IPS DF 6.9 (cell line): Measurements from ENCODE around the gene RABGAP1.

Experiments
- DNase-seq: peaks from one replicate; pipeline ENCODE4 v3.0.0-alpha.2; 2013; ENCODE audit warnings: low read depth, low spot score
- H3K27ac ChIP-seq: one replicate; pipeline ENCODE4 v1.5.1; 2013; ENCODE audit warnings: low read length, control low read depth
- H3K27me3 ChIP-seq: 2 replicates; pipeline ENCODE4 v1.6.1; 2013; ENCODE audit warnings: mild to moderate bottlenecking, low read length; ENCODE audit not compliant: control insufficient read depth, insufficient read depth
- H3K36me3 ChIP-seq: 2 replicates; pipeline ENCODE4 v1.6.1; 2013; ENCODE audit warnings: low read length; ENCODE audit not compliant: control insufficient read depth, insufficient read depth
- H3K4me1 ChIP-seq: 2 replicates; pipeline ENCODE4 v1.6.1; 2013; ENCODE audit warnings: low read length; ENCODE audit not compliant: control insufficient read depth, insufficient read depth
- H3K4me3 ChIP-seq: 2 replicates; pipeline ENCODE4 v1.5.1; 2013; ENCODE audit warnings: mild to moderate bottlenecking, low read length
- H3K9me3 ChIP-seq: 2 replicates; pipeline ENCODE4 v1.6.1; 2013; ENCODE audit warnings: low read length, inconsistent platforms; ENCODE audit not compliant: control insufficient read depth, insufficient read depth
- WGBS: extraction: QIAGEN DNeasy Blood & Tissue Kit; methylation state at CpG from one replicate; pipeline ENCODE4 v1.1.7; 2013; ENCODE audit warnings: mixed read lengths, missing lambda C conversion rate; ENCODE audit not compliant: insufficient read length, insufficient coverage; 5-methylcytosine and 5-hydroxymethylcytosine counted together

RABGAP1 gene

DNA sequence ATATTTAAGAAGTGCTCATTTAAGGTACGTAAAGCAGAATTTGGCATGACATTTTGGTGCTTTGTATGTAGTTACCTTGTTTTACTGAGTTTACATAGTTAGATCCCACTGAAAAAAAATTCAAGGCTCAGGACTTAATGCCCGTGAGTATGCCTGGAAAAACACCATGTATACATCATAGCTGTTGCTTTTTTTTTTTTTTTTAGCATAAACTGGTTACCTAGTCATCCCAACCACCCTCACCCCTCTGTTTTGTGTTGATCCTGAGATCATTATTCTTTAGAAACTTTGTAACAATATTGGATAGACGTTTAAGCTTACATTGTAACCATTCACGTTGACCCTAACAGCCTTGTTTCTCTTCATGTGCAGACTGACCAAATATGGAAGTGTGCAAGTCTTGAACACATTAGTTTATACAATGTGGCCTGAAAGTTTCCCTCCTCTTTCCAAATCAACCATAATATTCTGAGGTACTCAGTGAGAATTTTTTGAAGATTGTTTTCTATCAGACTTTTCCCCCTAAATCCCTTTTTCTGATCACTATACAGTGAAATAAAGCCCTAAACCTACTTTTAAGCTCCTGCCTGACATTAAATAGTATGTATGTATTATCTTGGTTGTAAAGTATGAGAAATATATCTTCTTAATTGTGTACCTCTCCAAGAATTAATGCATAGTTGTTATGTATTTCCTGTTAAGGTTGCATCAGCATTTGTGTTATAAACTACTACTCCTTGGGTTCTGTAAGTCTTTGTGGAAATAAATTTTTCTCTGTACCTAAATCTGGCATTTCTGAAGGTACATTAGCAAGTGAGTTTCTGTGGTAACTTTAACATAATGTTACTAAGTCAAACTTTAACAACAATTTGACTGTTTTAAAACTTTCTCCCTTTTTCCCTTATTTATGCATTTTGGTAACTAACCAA lies 4.4 kb downstream of the RABGAP1 start:
- no peak for DNase-seq
- Histone ChIP-seq H3K27ac (no peak overlapping the region), H3K4me3 (no peak overlapping the region), H3K9me3 (no peaks in the 10 kb centered on the region), H3K4me1 (no peaks in the 10 kb centered on the region), H3K36me3 (no peaks in the 10 kb centered on the region; the same call in 1 of the 2 replicates), H3K27me3 (no peaks in the 10 kb centered on the region)
- WGBS: no CpG with 5 or more reads among the region's 4 CpGs

DNA sequence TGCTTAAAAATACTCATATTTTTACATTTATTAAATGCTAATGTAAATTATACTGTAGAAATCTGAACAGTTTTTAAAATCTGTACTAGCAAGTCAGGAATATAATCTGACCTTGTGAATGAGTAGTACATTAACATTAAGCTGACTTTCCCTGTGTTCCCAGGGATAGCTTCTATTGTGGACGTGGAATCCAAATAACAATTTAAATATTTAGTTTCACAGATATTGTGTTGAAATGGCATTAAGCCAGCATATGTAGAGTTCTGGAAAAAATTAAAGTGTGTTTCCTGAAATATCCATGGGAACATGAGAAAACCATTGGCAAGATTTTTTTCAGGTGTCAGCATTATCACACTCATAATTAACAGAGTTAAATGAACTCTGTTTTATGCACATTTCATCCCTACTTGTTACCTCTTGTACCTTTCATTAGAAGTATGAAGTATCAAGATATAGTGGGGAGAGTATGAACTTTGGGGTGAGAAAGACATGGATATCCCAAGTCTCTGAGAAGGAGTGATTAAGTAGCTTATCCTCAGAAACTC lies 5.7 kb downstream of the RABGAP1 start:
- DNase-seq: no peak
- H3K4me1 ChIP-seq: no peaks in the 10 kb centered on the region
- H3K27me3 ChIP-seq: no peaks in the 10 kb centered on the region
- no peaks in the 10 kb centered on the region for H3K9me3 ChIP-seq
- no CpG with 5 or more reads among the region's 1 CpG for WGBS
- H3K4me3 ChIP-seq: no peak overlapping the region
- no peaks in the 10 kb centered on the region; the same call in 1 of the 2 replicates for H3K36me3 ChIP-seq
- no peak overlapping the region for H3K27ac ChIP-seq

DNA sequence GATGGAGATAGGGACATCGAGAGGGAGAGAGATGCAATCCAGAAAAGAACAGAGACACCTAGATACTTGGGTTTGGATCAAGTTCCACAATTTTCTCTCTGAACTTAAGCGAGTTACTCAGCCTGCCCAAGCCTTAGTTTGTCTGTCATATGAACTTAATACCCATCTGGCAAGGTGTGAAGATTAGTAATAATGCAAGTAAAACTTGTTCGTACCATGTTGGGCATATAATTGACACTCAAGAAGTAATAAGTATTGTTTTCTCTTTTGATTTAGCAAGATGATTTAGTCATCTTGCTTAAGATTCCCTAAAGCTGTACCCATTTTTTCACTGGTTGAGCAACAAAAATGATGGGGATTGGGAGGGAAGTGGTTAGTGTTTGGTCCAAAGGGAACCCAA lies 7.5 kb downstream of the RABGAP1 start:
- no peak overlapping the region for H3K27ac ChIP-seq
- WGBS: no CpG with 5 or more reads among the region's 3 CpGs

DNA sequence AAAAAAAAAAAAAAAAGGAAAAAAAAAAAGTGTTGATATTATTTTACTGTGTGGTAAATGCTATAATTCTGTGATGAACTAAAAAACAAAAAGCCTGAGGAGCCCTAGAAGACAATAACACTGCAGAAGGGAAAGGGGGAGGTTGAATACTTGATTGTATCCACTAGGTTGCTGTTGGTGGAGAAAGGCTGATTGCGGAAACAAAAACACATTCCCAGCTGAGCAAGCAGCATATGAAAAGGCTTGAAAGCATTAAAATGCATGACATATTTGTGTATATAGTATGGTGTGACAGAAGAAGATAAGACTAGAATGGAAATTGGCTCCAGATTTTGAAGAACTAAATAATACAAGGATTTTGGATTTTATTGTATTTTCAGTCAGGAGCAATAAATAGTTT lies 8.9 kb downstream of the RABGAP1 start:
- no peak overlapping the region for H3K4me3 ChIP-seq
- H3K36me3 ChIP-seq: no peaks in the 10 kb centered on the region
- DNase-seq: no peak
- H3K4me1 ChIP-seq: no peaks in the 10 kb centered on the region
- no peaks in the 10 kb centered on the region for H3K9me3 ChIP-seq
- no peak overlapping the region for H3K27ac ChIP-seq
- WGBS: no CpG with 5 or more reads among the region's 1 CpG
- H3K27me3 ChIP-seq: no peaks in the 10 kb centered on the region

More for the DNA sequence above, 7.5 kb downstream of the RABGAP1 start:
- H3K9me3 ChIP-seq: no peaks in the 10 kb centered on the region
- DNase-seq: no peak
- H3K27me3 ChIP-seq: no peaks in the 10 kb centered on the region
- no peak overlapping the region for H3K4me3 ChIP-seq
- no peaks in the 10 kb centered on the region; the same call in 1 of the 2 replicates for H3K36me3 ChIP-seq
- no peaks in the 10 kb centered on the region for H3K4me1 ChIP-seq

DNA sequence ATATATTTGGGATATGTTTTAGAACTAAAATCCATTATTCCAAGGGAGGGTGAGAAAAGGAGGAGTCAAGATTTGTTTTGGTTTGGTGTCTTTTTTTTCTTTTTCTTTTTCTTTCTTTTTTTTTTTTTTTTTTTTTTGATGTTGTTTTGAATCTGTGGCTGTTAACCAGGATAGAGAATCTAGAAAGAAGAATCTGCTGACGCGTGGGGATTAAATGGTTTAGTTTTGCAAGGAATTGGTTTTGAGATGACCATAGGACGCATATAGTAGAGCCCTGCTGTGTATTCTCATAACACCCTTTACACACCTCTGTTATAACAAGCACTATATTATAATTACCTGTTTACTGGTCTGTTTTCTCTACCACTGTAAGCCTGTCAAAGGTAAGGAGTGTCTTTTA lies 9.4 kb downstream of the RABGAP1 start:
- no peaks in the 10 kb centered on the region for H3K27me3 ChIP-seq
- no peaks in the 10 kb centered on the region for H3K4me1 ChIP-seq
- H3K36me3 ChIP-seq: no peaks in the 10 kb centered on the region
- WGBS: no CpG with 5 or more reads among the region's 3 CpGs
- no peak overlapping the region for H3K27ac ChIP-seq
- H3K9me3 ChIP-seq: no peaks in the 10 kb centered on the region
- H3K4me3 ChIP-seq: no peak overlapping the region
- DNase-seq: no peak

DNA sequence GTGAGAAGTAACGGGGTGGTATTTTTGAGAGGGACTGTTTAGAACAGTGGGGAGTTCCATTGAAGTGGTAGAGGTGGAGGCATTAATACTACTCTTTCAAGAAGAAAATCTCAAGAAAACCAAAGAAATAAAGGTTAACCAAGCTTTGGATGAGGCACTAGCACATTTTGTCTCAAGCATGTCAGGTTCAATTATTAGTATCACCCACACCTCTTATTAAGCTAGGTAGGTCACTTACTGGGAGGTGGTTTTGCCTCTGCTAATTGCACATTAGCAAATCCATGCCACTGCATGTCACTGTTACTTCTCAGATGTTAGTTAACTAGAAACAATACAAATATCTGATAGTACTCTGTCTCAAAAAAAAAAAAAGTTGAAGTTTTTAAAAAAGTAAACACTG lies 10.2 kb downstream of the RABGAP1 start:
- 100% methylated on average over 1 of the region's 1 CpG for WGBS
- H3K4me1 ChIP-seq: no peaks in the 10 kb centered on the region

DNA sequence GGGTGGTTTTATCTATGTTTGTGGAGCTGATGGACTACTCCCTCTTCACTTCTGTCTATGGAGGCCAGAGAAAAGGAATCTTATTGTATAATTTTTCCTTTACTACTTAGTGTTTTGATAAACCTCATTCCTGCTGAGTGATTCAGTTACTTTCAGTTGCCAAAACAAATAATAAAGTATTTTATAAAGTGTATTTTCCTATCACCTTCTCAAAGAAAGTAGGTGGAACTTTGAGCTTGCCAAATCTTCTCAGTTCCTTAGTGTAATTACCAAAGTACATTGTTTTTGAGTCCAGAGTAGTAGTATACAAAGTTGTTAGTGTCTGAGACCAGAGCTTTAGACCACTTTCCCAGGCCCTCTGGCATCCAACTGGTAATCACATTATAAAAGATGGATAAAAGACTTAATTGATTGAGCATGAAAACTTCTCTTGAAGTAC lies 13.5 kb downstream of the RABGAP1 start:
- Histone ChIP-seq H3K9me3 (no peaks in the 10 kb centered on the region), H3K4me3 (no peak overlapping the region), H3K27me3 (no peaks in the 10 kb centered on the region), H3K4me1 (no peaks in the 10 kb centered on the region), H3K36me3 (no peaks in the 10 kb centered on the region), H3K27ac (no peak overlapping the region)
- no peak for DNase-seq

More for the DNA sequence above, 10.2 kb downstream of the RABGAP1 start:
- Histone ChIP-seq H3K27ac (no peak overlapping the region), H3K4me3 (no peak overlapping the region), H3K36me3 (no peaks in the 10 kb centered on the region), H3K9me3 (no peaks in the 10 kb centered on the region), H3K27me3 (no peaks in the 10 kb centered on the region)
- DNase-seq: no peak

DNA sequence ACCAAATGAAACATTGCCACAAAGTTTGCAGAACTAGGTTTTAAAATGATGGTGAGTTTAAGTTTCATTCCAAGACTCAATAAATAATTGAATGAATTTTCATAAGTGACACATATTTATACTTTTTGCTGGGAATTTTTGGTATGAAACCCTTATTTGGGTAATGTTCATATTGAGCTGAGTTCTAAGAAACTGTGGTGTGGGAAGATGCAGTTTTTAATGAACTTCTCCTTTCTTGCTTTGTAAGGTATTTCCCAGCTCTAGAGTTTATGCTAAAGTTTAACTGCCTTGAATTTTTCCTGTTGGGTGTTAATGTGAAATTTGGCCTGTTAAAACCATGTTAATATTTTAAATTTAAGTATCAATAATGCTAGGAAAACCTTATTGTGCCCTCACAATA lies 15.1 kb downstream of the RABGAP1 start:
- no peaks in the 10 kb centered on the region for H3K9me3 ChIP-seq
- no peaks in the 10 kb centered on the region for H3K27me3 ChIP-seq
- no peak overlapping the region for H3K27ac ChIP-seq
- no peak overlapping the region for H3K4me3 ChIP-seq
- H3K36me3 ChIP-seq: no peaks in the 10 kb centered on the region
- DNase-seq: no peak
- no peaks in the 10 kb centered on the region for H3K4me1 ChIP-seq

DNA sequence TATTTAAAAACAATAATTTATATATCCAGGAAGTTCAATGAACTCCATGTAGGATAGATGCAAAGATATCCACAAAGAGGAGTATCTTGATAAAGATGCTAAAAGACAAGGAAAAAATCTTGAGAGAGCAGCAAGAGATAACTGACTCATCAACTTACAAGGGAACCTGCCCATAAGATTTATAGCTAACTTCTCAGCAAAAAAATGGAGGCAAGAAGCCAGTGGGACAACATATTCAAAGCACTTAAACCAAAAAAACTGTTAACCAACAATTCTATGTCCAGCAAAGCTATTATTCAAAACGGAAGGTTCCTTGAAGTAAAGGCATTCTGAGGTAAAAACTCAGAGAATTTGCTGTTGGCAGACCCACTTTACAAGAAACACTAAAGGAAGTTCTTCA lies 20.3 kb downstream of the RABGAP1 start:
- no peak overlapping the region for H3K27ac ChIP-seq
- WGBS: no CpG with 5 or more reads among the region's 1 CpG
- no peak for DNase-seq
- H3K9me3 ChIP-seq: no peaks in the 10 kb centered on the region
- H3K4me3 ChIP-seq: no peak overlapping the region
- H3K4me1 ChIP-seq: no peaks in the 10 kb centered on the region
- no peaks in the 10 kb centered on the region for H3K27me3 ChIP-seq
- no peaks in the 10 kb centered on the region for H3K36me3 ChIP-seq

DNA sequence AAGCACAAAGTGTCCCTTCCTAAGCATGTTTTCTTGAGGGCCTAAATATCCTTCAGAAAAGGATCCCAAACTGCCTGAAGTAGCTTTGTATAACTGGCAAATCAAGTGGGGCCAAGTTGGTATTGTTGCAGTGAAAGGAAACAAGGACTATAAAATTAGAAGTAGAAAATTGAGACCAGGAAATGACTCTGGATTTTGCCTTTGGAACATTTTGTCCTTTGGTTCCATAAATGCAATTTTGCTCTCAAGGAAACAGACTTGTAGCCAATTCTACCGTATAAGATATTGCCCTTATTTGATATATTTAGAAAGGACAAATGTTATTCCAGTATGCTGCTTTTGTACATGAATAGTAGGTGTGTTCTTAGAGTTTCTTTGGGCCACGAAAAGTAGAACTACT lies 34.4 kb downstream of the RABGAP1 start:
- no CpG with 5 or more reads among the region's 2 CpGs for WGBS
- no peaks in the 10 kb centered on the region for H3K4me1 ChIP-seq

DNA sequence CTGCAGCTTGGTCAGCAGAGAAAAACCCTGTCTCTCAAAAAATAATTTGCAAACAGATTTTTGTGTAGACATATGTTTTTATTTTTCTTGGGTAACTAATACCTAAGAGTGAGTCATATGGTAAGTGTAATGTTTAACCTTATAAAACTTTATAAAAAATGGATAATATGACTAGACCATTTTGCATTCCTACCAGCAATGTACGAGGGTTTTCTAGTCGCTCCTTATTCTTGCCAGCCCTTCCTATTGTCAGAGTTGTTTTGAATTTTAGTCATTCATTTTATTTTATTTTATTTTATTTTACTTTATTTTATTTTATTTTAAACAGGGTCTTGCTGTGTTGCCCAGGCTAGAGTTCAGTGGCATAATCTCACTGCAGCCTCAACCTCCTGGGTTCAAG lies 37.8 kb downstream of the RABGAP1 start:
- no peaks in the 10 kb centered on the region for H3K27me3 ChIP-seq
- H3K9me3 ChIP-seq: no peaks in the 10 kb centered on the region
- no peak overlapping the region for H3K27ac ChIP-seq
- no peak for DNase-seq
- H3K36me3 ChIP-seq: no peaks in the 10 kb centered on the region
- no CpG with 5 or more reads among the region's 2 CpGs for WGBS
- H3K4me1 ChIP-seq: no peaks in the 10 kb centered on the region
- no peak overlapping the region for H3K4me3 ChIP-seq

More for the DNA sequence above, 34.4 kb downstream of the RABGAP1 start:
- no peak for DNase-seq
- Histone ChIP-seq H3K36me3 (no peaks in the 10 kb centered on the region), H3K9me3 (no peaks in the 10 kb centered on the region), H3K4me3 (no peak overlapping the region), H3K27ac (no peak overlapping the region), H3K27me3 (no peaks in the 10 kb centered on the region)
